RWPE1 (cell line): ENCODE results near the gene CDK5.

Experiments
- CTCF ChIA-PET: fragments of 350-600 bp; sonication (Branson Sonifier 250); formaldehyde crosslinking; extraction: SDS; loops from one replicate; lab custom pipeline; 2021; lab: Yijun Ruan, JAX
- POLR2A ChIA-PET: fragments of 400-600 bp; formaldehyde crosslinking; extraction: SDS; loops from one replicate; lab custom pipeline; 2020; ENCODE audit warnings: antibody characterized with exemption; ENCODE audit not compliant: low non-redundant PET; lab: Yijun Ruan, JAX
- DNase-seq: peaks from one replicate; pipeline ENCODE4 v3.0.0; 2012; ENCODE audit warnings: low spot score
- H3K27ac ChIP-seq: fragments of 450-650 bp; 2 replicates; pipeline ENCODE4 v1.5.1; 2017
- CTCF ChIP-seq: fragments of 450-650 bp; conservative IDR thresholded peaks from 2 replicates; pipeline ENCODE4 v1.5.1; 2017; ENCODE audit warnings: low read depth, mild to moderate bottlenecking

The CDK5 gene

DNA sequence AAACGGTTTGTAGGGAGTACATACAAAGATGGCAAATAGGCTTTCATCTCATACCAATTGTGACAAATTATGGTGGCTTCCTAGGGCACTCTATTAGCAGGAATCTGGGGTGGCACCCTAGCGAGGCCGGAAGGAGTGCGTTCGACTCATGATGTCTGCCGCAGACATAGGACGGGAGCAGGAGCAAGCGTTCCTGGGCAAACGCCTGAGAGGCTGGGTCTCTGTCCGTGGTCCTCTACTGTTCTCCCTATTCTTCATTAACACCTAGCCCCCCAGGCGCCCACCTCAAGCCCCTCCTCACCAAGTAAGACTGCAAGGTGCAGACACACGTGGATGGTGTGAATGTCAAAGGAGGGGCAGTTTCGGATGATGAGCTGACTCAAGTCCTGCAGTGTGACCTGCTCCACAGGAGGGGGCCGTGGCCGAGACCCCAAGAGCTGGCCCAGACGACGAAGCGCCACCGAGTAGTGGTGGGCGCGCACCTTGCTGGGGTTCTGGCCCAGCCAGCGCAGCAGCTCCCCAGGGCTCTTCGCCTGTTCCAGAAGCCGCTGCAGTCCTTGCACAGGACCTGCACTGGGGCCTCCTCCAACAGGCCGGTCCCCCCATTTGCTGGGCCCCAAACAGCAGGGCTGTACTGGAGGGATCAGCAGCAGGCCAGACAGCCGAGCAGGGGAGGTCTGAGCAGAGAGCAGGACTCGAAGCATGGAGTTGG is 21.7 kb upstream of the CDK5 start:
- DNase-seq = no peak
- ChIA-PET CTCF (no interaction called here), POLR2A (no interaction called here)
- H3K27ac ChIP-seq = peak overlapping the region; percentile 99
- TF ChIP-seq CTCF = no peak

GRCh38 chr7:151078233-151079040 is 20.7 kb upstream of the CDK5 start:
- TF ChIP-seq CTCF = no peak
- POLR2A ChIA-PET = no interaction called here
- peak overlapping the region; percentile 99 for H3K27ac ChIP-seq
- CTCF ChIA-PET = no interaction called here
- no peak for DNase-seq

GRCh38 chr7:151077705-151078232 is 20.1 kb upstream of the CDK5 start:
- peak overlapping the region; percentile 99 for H3K27ac ChIP-seq
- no peak for DNase-seq
- TF ChIP-seq CTCF = no peak
- ChIA-PET CTCF (interaction anchor here (1.1 kb wide), 1 partner anchor 112 kb away, joined by 3 read pairs; no protein-coding TSS in a partner anchor), POLR2A (interaction anchor here (1.4 kb wide), 1 partner anchor 10 kb away, joined by 4 read pairs; no protein-coding TSS in a partner anchor)

DNA sequence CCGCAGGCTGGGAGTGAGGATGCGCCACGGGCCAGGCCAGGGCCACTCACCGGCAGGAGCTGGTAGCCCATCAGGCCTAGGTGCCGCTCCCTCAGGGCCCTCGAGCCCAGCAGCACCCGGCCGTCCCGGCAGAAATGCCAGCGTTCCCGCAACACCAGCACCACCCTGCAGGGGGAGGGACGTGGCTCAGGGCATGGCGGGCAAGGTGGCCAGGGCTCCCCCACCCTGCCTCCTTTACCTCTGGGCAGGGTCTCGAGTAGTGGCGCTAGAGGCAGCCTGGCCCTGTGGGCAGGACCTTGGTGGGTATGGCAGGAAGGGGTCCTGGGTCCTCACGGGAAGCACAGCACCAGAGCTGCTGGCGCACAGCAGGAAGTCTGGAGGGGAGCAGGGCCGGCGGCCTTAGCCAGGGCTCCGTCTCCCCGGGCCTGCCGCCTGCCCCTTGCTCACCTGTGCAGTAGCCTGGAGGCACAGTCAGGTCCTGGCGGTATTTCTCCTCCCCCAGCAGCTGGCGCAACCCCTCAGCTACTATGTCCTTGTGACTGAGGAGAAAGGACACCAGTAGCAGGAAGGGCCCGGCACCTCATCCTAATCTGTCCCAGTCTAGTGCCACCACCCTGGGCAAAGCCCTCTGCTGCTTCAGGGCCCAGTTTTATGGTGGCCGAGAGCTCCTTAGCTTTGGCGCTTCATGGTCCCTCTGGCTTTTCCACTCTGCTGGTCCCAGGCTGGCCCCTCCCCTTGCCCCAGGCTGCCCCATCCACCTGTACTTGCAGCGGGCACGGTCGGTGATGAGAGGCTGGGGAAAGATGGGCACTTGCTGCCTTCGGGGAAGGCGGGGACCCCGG is 19.4 kb upstream of the CDK5 start:
- peak; percentile 15 for TF ChIP-seq CTCF
- DNase-seq = no peak
- CTCF ChIA-PET = interaction anchor here (0.5 to 1.1 kb wide), 3 partner anchors 33 to 114 kb away, joined by 3 read pairs; no protein-coding TSS in a partner anchor
- POLR2A ChIA-PET = interaction anchor here (1.4 kb wide), 1 partner anchor 9 kb away, joined by 4 read pairs; no protein-coding TSS in a partner anchor
- H3K27ac ChIP-seq = peak overlapping the region; percentile 99

GRCh38 chr7:151075978-151076426 is 18.3 kb upstream of the CDK5 start:
- no peak for TF ChIP-seq CTCF
- ChIA-PET CTCF (interaction anchor here (0.5 to 1.0 kb wide), 2 partner anchors 34 to 113 kb away, joined by 3 read pairs; no protein-coding TSS in a partner anchor), POLR2A (interaction anchor here (0.6 to 1.4 kb wide), 2 partner anchors 8 to 47 kb away, joined by 4 to 5 read pairs; no protein-coding TSS in a partner anchor)
- DNase-seq = no peak
- H3K27ac ChIP-seq = peak overlapping the region; percentile 99
